NCI-H2171 treated with DMSO at 0.1 percent for 48 hours (cell line): Measurements from ENCODE around the gene CPSF4.

Experiments
- DNase-seq: peaks from one replicate; lab custom pipeline; 2025; lab: John Stamatoyannopoulos, UW

CPSF4 gene

GRCh38 chr7:99438573-99439480 is at the start of gene CPSF4, which contains the start of gene PTCD1:
CPSF4 (plus strand) TSS chr7:99438943; CDS start chr7:99439083, 140 bp downstream.
PTCD1 (minus strand) TSS chr7:99438798; CDS start chr7:99435242, 3,556 bp downstream.
- DNase-seq: peak; percentile 90

- no peak for DNase-seq
These were observed 49.0 kb upstream of the CPSF4 start for GRCh38 chr7:99389772-99390171.

- DNase-seq: no peak
These were observed 47.7 kb upstream of the CPSF4 start for GRCh38 chr7:99390941-99391602.

- no peak for DNase-seq
These were observed 46.7 kb upstream of the CPSF4 start for GRCh38 chr7:99392046-99392445.

- peak; percentile 87 for DNase-seq
These were observed 45.9 kb upstream of the CPSF4 start for GRCh38 chr7:99392659-99393354.

GRCh38 chr7:99393355-99394187 is 45.2 kb upstream of the CPSF4 start:
- no peak for DNase-seq

GRCh38 chr7:99394188-99394502 is 44.6 kb upstream of the CPSF4 start:
- DNase-seq: no peak

- DNase-seq: no peak
These were observed 43.0 kb upstream of the CPSF4 start for GRCh38 chr7:99395616-99396327.

- DNase-seq: no peak
These were observed 42.1 kb upstream of the CPSF4 start for GRCh38 chr7:99396418-99397296.

GRCh38 chr7:99397297-99397983 is 41.3 kb upstream of the CPSF4 start:
- DNase-seq: no peak

- DNase-seq: no peak
These were observed 39.8 kb upstream of the CPSF4 start for GRCh38 chr7:99398891-99399445.

- DNase-seq: no peak
These were observed 39.1 kb upstream of the CPSF4 start for GRCh38 chr7:99399597-99399996.

- no peak for DNase-seq
These were observed 35.9 kb upstream of the CPSF4 start for GRCh38 chr7:99402854-99403253.

- no peak for DNase-seq
These were observed 35.0 kb upstream of the CPSF4 start for GRCh38 chr7:99403764-99404163.

- no peak for DNase-seq
These were observed 34.3 kb upstream of the CPSF4 start for GRCh38 chr7:99404235-99404976.

GRCh38 chr7:99404977-99405320 is 33.8 kb upstream of the CPSF4 start:
- no peak for DNase-seq

- DNase-seq: no peak
These were observed 32.2 kb upstream of the CPSF4 start for GRCh38 chr7:99406557-99406956.

- DNase-seq: peak; percentile 49
These were observed 30.8 kb upstream of the CPSF4 start for GRCh38 chr7:99407872-99408378.
